GM12892 (cell line): ENCODE measurements around the gene NHERF2.

Experiments used
- POLR2A ChIP-seq: IDR thresholded peaks from 2 replicates; pipeline ENCODE4 v1.6.1; 2011; ENCODE audit warnings: low read depth, low read length, control low read depth
- TAF1 ChIP-seq: IDR thresholded peaks from 2 replicates; pipeline ENCODE4 v1.6.1; 2011; ENCODE audit warnings: low read depth, mild to moderate bottlenecking, control low read depth, low read length, borderline replicate concordance

GRCh38 chr16:1989209-1990100, 37.2 kb upstream of the NHERF2 start, which contains the start of gene SYNGR3:
- TF ChIP-seq TAF1, result no peak
- TF ChIP-seq POLR2A, result no peak
